ENCODE measurements around the gene PDSS2. TPM values are rescaled to one million over a fixed set of nuclear protein-coding genes. Genes with fewer than 3 reads are reported as not detected.

PDSS2 gene
- polyA plus RNA-seq, 1 donor from 2014 or later = 4.6 TPM

DNA sequence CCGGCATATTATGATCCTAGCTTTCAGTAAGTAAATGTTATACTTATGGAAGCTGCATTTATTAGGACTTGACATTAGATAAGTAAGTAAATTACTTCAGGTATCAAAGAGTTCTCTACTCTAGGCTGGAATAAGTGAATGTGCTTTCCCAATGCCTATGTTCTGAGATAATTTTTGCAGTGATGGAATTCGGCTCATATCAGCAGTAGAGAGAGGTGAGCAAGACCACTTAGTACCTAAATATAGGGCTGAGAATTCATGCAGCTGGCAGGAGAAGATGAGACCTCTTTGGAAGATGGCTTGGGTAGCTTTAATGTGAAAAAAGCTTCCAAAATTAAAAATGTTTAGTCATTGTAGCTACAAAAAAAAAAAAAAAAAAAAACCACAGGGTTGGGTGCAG is 330.8 kb downstream of the PDSS2 start:
- H4K20me1 ChIP-seq (ENCODE audit: insufficient read depth) = no peaks in the 10 kb centered on the region
- H3K4me3 ChIP-seq (ENCODE audit: low read length) = no peak overlapping the region
- H3K27ac ChIP-seq (ENCODE audit: low read length) = no peak overlapping the region
- no peak overlapping the region for H3K4me2 ChIP-seq (ENCODE audit: low read length)
- no peaks in the 10 kb centered on the region for H3K27me3 ChIP-seq (ENCODE audit: insufficient read depth, low read depth, low read length)
- H2AFZ ChIP-seq (ENCODE audit: low read depth, low read length) = no peak overlapping the region
- H3F3A ChIP-seq (ENCODE audit: insufficient read depth, low read length, poor library complexity, severe bottlenecking) = no peaks in the 10 kb centered on the region
- no peaks in the 10 kb centered on the region for H3K9me3 ChIP-seq (ENCODE audit: low read length)
- H3K9ac ChIP-seq (ENCODE audit: low read length) = no peak overlapping the region
- TF ChIP-seq, protein P1, sequence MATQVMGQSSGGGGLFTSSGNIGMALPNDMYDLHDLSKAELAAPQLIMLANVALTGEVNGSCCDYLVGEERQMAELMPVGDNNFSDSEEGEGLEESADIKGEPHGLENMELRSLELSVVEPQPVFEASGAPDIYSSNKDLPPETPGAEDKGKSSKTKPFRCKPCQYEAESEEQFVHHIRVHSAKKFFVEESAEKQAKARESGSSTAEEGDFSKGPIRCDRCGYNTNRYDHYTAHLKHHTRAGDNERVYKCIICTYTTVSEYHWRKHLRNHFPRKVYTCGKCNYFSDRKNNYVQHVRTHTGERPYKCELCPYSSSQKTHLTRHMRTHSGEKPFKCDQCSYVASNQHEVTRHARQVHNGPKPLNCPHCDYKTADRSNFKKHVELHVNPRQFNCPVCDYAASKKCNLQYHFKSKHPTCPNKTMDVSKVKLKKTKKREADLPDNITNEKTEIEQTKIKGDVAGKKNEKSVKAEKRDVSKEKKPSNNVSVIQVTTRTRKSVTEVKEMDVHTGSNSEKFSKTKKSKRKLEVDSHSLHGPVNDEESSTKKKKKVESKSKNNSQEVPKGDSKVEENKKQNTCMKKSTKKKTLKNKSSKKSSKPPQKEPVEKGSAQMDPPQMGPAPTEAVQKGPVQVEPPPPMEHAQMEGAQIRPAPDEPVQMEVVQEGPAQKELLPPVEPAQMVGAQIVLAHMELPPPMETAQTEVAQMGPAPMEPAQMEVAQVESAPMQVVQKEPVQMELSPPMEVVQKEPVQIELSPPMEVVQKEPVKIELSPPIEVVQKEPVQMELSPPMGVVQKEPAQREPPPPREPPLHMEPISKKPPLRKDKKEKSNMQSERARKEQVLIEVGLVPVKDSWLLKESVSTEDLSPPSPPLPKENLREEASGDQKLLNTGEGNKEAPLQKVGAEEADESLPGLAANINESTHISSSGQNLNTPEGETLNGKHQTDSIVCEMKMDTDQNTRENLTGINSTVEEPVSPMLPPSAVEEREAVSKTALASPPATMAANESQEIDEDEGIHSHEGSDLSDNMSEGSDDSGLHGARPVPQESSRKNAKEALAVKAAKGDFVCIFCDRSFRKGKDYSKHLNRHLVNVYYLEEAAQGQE (IDR thresholded peaks at IDR 0.05; ENCODE audit: borderline replicate concordance) = no peak
- TF ChIP-seq RAD21 (conservative IDR thresholded peaks at IDR 0.05) (no peak), SMC3 (conservative IDR thresholded peaks at IDR 0.05; ENCODE audit: poor library complexity) (no peak), EP300 (conservative IDR thresholded peaks at IDR 0.05; ENCODE audit: poor library complexity, severe bottlenecking) (no peak), TAF1 (IDR thresholded peaks at IDR 0.05; ENCODE audit: low read depth) (no peak), MXI1 (conservative IDR thresholded peaks at IDR 0.05; ENCODE audit: poor library complexity, severe bottlenecking) (no peak)
- TF ChIP-seq, protein P2, sequence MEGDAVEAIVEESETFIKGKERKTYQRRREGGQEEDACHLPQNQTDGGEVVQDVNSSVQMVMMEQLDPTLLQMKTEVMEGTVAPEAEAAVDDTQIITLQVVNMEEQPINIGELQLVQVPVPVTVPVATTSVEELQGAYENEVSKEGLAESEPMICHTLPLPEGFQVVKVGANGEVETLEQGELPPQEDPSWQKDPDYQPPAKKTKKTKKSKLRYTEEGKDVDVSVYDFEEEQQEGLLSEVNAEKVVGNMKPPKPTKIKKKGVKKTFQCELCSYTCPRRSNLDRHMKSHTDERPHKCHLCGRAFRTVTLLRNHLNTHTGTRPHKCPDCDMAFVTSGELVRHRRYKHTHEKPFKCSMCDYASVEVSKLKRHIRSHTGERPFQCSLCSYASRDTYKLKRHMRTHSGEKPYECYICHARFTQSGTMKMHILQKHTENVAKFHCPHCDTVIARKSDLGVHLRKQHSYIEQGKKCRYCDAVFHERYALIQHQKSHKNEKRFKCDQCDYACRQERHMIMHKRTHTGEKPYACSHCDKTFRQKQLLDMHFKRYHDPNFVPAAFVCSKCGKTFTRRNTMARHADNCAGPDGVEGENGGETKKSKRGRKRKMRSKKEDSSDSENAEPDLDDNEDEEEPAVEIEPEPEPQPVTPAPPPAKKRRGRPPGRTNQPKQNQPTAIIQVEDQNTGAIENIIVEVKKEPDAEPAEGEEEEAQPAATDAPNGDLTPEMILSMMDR (IDR thresholded peaks at IDR 0.05; ENCODE audit: poor library complexity, severe bottlenecking) = no peak
- H3K36me3 ChIP-seq (ENCODE audit: insufficient read depth, low read length) = no peaks in the 10 kb centered on the region
- no peaks in the 10 kb centered on the region for H3K9me2 ChIP-seq (ENCODE audit: insufficient read depth, low read length)
- H3K79me2 ChIP-seq (replicated peaks; ENCODE audit: insufficient read depth, low read length) = no peaks in the 10 kb centered on the region

DNA sequence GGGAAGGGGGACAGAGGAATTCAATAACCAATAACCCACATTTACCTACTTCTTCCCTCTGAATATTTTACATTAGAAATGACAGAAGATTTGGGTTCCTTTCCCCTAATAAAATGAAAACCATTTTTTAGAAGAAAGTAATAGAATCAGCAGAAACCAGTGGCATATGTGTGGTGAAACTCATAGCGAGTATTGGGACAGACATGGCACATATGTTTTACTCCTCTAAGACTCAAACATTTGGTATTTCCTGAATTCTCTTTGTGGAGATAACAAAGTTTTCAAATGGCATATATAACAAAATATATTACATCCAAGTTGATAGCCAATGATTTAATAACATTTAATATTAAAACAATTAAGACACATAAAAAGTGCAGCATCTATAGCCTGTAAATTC is 331.2 kb downstream of the PDSS2 start:
- no peaks in the 10 kb centered on the region for H3K36me3 ChIP-seq (ENCODE audit: insufficient read depth, low read length)
- no peaks in the 10 kb centered on the region for H3K9me2 ChIP-seq (ENCODE audit: insufficient read depth, low read length)
- H3K9me3 ChIP-seq (ENCODE audit: low read length) = no peaks in the 10 kb centered on the region
- no peak overlapping the region for H3K4me2 ChIP-seq (ENCODE audit: low read length)
- H3K79me2 ChIP-seq (replicated peaks; ENCODE audit: insufficient read depth, low read length) = no peaks in the 10 kb centered on the region
- no peak overlapping the region for H3K27ac ChIP-seq (ENCODE audit: low read length)
- no peak overlapping the region for H2AFZ ChIP-seq (ENCODE audit: low read depth, low read length)
- H3K9ac ChIP-seq (ENCODE audit: low read length) = no peak overlapping the region
- H4K20me1 ChIP-seq (ENCODE audit: insufficient read depth) = no peaks in the 10 kb centered on the region
- H3K4me3 ChIP-seq (ENCODE audit: low read length) = no peak overlapping the region
- no peaks in the 10 kb centered on the region for H3F3A ChIP-seq (ENCODE audit: insufficient read depth, low read length, poor library complexity, severe bottlenecking)
- no peaks in the 10 kb centered on the region for H3K27me3 ChIP-seq (ENCODE audit: insufficient read depth, low read depth, low read length)
- TF ChIP-seq POLR2AphosphoS5 (IDR thresholded peaks at IDR 0.05) = no peak

DNA sequence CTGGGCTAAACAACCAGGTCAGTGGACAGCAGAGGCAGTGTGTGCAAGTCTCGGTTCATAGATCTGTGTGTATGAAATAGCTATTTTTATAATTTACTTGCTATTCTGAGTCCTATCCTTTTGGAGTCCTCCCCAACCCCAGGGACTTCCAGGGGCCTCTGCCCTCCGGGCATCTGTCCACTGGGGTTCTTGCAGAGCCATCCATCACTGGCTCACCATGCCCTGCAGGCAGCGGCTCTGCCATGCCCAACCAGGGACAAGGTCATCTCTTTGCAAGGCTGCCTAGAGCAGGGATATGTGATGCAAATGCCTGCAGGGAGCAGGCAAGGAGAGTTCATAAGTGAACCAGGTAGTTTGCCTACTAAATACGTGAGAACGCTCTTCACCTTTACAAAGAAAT is 333.6 kb downstream of the PDSS2 start:
- Histone ChIP-seq H3K9ac (ENCODE audit: low read length) (no peak overlapping the region), H3F3A (ENCODE audit: insufficient read depth, low read length, poor library complexity, severe bottlenecking) (no peaks in the 10 kb centered on the region), H3K27me3 (ENCODE audit: insufficient read depth, low read depth, low read length) (no peaks in the 10 kb centered on the region), H3K4me3 (ENCODE audit: low read length) (no peak overlapping the region), H2AFZ (ENCODE audit: low read depth, low read length) (no peak overlapping the region), H3K36me3 (ENCODE audit: insufficient read depth, low read length) (no peaks in the 10 kb centered on the region), H3K4me2 (ENCODE audit: low read length) (no peak overlapping the region), H3K27ac (ENCODE audit: low read length) (no peak overlapping the region), H3K79me2 (replicated peaks; ENCODE audit: insufficient read depth, low read length) (no peaks in the 10 kb centered on the region), H3K9me3 (ENCODE audit: low read length) (no peaks in the 10 kb centered on the region), H3K9me2 (ENCODE audit: insufficient read depth, low read length) (no peaks in the 10 kb centered on the region), H4K20me1 (ENCODE audit: insufficient read depth) (no peaks in the 10 kb centered on the region)
- TF ChIP-seq EP300 (conservative IDR thresholded peaks at IDR 0.05; ENCODE audit: poor library complexity, severe bottlenecking) (no peak), TAF1 (IDR thresholded peaks at IDR 0.05; ENCODE audit: low read depth) (no peak), RAD21 (conservative IDR thresholded peaks at IDR 0.05) (no peak)
- TF ChIP-seq, protein P1 (IDR thresholded peaks at IDR 0.05; ENCODE audit: borderline replicate concordance) = no peak
